ENCODE measurements around the gene GRN. TPM values are rescaled to one million over a fixed set of nuclear protein-coding genes. Genes with fewer than 3 reads are reported as not detected.
A peak's percentile ranks its signal among the peaks of the same experiment; 100 is the strongest.

Gene GRN
- polyA plus RNA-seq, 1 of the 3 experiments (the other 2 are of a cell fraction), result 442 TPM

DNA sequence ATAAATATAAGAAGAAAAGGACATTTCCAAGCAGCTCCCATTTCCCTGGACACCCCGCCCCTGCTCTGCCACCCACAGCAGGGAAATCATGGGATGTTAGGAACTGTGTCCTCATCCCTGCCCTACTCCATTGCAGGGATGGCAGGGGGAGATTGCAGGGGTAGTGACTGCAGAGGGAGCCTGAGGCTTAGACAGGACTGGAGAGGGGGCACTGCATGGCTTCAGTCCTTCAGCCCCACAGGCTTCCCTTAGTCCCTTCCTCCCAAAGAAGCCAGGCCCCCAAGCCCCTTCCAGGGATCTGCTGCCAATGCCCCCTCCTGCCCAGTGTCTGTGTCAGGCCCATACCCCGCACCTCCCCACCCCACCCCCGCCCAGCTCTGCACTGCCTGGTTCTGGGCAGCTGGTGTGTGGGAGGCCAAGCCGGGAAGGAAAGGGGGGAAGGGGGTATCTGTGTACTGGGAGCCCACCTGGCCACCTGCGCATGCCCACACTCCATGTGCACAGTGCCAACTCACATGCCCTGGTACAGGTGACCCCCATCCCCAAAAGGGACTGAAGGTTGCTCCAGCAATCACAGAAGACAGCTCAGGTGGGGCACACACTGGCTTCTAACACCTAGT is 33.4 kb upstream of the GRN start:
- POLR2A ChIA-PET, result interaction anchor here (4.4 kb wide), 1 partner anchor 8 kb away, joined by 34 read pairs; no protein-coding TSS in a partner anchor

GRCh38 chr17:44312396-44313104 is 32.6 kb upstream of the GRN start:
- CTCF ChIA-PET, result interaction anchor here (1.0 kb wide), 1 partner anchor 19 kb away, joined by 3 read pairs; no protein-coding TSS in a partner anchor
- 67% methylated on average over 16 of the region's 17 CpGs for WGBS (ENCODE audit: low lambda C conversion rate)
- Histone ChIP-seq H4K20me1 (ENCODE audit: insufficient read depth) (no peaks in the 10 kb centered on the region), H3K27me3 (ENCODE audit: insufficient read depth) (no peaks in the 10 kb centered on the region), H3K4me3 (ENCODE audit: low read depth in 2 of 2, low read length in 1 of 2) (no peak overlapping the region), H3K4me2 (no peak overlapping the region), H2AFZ (ENCODE audit: low read depth) (no peak overlapping the region), H3K4me1 (ENCODE audit: control insufficient read depth in 1 of 2, insufficient read depth in 2 of 2, low read depth in 1 of 2, low read length in 1 of 2) (peaks cover 0 to 25% of the 10 kb centered on the region in 2 experiments; a peak in 1 of 4 replicates), H3K79me2 (ENCODE audit: insufficient read depth) (no peaks in the 10 kb centered on the region), H3K9me3 (no peaks in the 10 kb centered on the region), H3K9ac (no peak overlapping the region), H3F3A (replicated peaks; ENCODE audit: insufficient read depth) (no peaks in the 10 kb centered on the region), H3K27ac (ENCODE audit: low read depth in 2 of 2, low read length in 1 of 2) (no peak overlapping the region), H3K9me2 (no peaks in the 10 kb centered on the region), H3K36me3 (replicated peaks in 1 of 2; ENCODE audit: control insufficient read depth in 1 of 2, insufficient read depth in 2 of 2, low read length in 1 of 2) (no peaks in the 10 kb centered on the region)
- no peak for TF ChIP-seq CHD2 (IDR thresholded peaks at IDR 0.05; ENCODE audit: low read length, partially characterized antibody)
- no peak for TF ChIP-seq PBX3 (IDR thresholded peaks at IDR 0.05)
- no peak for TF ChIP-seq MAX (IDR thresholded peaks at IDR 0.05; ENCODE audit: low read depth)
- TF ChIP-seq, protein P1, sequence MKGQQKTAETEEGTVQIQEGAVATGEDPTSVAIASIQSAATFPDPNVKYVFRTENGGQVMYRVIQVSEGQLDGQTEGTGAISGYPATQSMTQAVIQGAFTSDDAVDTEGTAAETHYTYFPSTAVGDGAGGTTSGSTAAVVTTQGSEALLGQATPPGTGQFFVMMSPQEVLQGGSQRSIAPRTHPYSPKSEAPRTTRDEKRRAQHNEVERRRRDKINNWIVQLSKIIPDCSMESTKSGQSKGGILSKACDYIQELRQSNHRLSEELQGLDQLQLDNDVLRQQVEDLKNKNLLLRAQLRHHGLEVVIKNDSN (IDR thresholded peaks at IDR 0.05; ENCODE audit: borderline replicate concordance, low read depth), result no peak
- TF ChIP-seq EP300 (IDR thresholded peaks at IDR 0.05; ENCODE audit: borderline replicate concordance in 1 of 2, low read depth in 1 of 2, low read length in 1 of 2), result no peak
- TF ChIP-seq GABPA (IDR thresholded peaks at IDR 0.05; ENCODE audit: low read depth), result no peak
- TF ChIP-seq POLR2AphosphoS5 (IDR thresholded peaks at IDR 0.05; ENCODE audit: low read depth, low read length), result no peak
- no peak for TF ChIP-seq NFIC (IDR thresholded peaks at IDR 0.05; ENCODE audit: borderline replicate concordance)
- TF ChIP-seq RFX5 (IDR thresholded peaks at IDR 0.05; ENCODE audit: low read length), result no peak
- no peak for TF ChIP-seq GATA2 (CRISPR knock-in tag; IDR thresholded peaks at IDR 0.05)
- TF ChIP-seq EZH2phosphoT487 (IDR thresholded peaks at IDR 0.05; ENCODE audit: borderline replicate concordance, low read depth), result no peak
- no peak for TF ChIP-seq FOXM1 (IDR thresholded peaks at IDR 0.05; ENCODE audit: low read depth)
- TF ChIP-seq TCF12 (IDR thresholded peaks at IDR 0.05), result no peak
- TF ChIP-seq, protein P2, sequence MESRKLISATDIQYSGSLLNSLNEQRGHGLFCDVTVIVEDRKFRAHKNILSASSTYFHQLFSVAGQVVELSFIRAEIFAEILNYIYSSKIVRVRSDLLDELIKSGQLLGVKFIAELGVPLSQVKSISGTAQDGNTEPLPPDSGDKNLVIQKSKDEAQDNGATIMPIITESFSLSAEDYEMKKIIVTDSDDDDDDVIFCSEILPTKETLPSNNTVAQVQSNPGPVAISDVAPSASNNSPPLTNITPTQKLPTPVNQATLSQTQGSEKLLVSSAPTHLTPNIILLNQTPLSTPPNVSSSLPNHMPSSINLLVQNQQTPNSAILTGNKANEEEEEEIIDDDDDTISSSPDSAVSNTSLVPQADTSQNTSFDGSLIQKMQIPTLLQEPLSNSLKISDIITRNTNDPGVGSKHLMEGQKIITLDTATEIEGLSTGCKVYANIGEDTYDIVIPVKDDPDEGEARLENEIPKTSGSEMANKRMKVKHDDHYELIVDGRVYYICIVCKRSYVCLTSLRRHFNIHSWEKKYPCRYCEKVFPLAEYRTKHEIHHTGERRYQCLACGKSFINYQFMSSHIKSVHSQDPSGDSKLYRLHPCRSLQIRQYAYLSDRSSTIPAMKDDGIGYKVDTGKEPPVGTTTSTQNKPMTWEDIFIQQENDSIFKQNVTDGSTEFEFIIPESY (IDR thresholded peaks at IDR 0.05; ENCODE audit: borderline replicate concordance, low read depth), result no peak
- POLR2A ChIA-PET, result no interaction called here
- DNase-seq, result peak; percentile 23

More for the DNA sequence above, 33.4 kb upstream of the GRN start:
- WGBS (ENCODE audit: low lambda C conversion rate), result 47% methylated on average over 4 of the region's 5 CpGs
- CTCF ChIA-PET, result interaction anchor here (1.0 to 5.7 kb wide), 3 partner anchors 20 to 102 kb away, joined by 3 to 37 read pairs (median 7); partner anchors contain the start of gene UBTF
- Histone ChIP-seq H3K27me3 (ENCODE audit: insufficient read depth) (no peaks in the 10 kb centered on the region), H3F3A (replicated peaks; ENCODE audit: insufficient read depth) (no peaks in the 10 kb centered on the region), H3K4me2 (no peak overlapping the region), H4K20me1 (ENCODE audit: insufficient read depth) (no peaks in the 10 kb centered on the region), H3K27ac (ENCODE audit: low read depth in 2 of 2, low read length in 1 of 2) (no peak overlapping the region), H3K9me2 (no peaks in the 10 kb centered on the region), H2AFZ (ENCODE audit: low read depth) (no peak overlapping the region), H3K79me2 (ENCODE audit: insufficient read depth) (no peaks in the 10 kb centered on the region), H3K9me3 (no peaks in the 10 kb centered on the region), H3K4me3 (ENCODE audit: low read depth in 2 of 2, low read length in 1 of 2) (no peak overlapping the region), H3K9ac (no peak overlapping the region), H3K36me3 (replicated peaks in 1 of 2; ENCODE audit: control insufficient read depth in 1 of 2, insufficient read depth in 2 of 2, low read length in 1 of 2) (no peaks in the 10 kb centered on the region), H3K4me1 (ENCODE audit: control insufficient read depth in 1 of 2, insufficient read depth in 2 of 2, low read depth in 1 of 2, low read length in 1 of 2) (peaks cover 0 to 31% of the 10 kb centered on the region in 2 experiments; a peak in 1 of 4 replicates)
- no peak for TF ChIP-seq FOXM1 (IDR thresholded peaks at IDR 0.05; ENCODE audit: low read depth)
- DNase-seq, result no peak

All from SK-N-SH (cell line).